Measurements from ENCODE around the gene OR1F1. TPM values are rescaled to one million over a fixed set of nuclear protein-coding genes. Genes with fewer than 3 reads are reported as not detected.

OR1F1 gene
- total RNA-seq, 1 donor from 2014 or later, result not detected

GRCh38 chr16:3242709-3243108 is 54.7 kb downstream of the OR1F1 start:
- Mint-ChIP-seq H3K4me1 (ENCODE audit: low read depth) (no peaks in the 10 kb centered on the region), H3K9me3 (ENCODE audit: low read depth) (no peaks in the 10 kb centered on the region), H3K36me3 (ENCODE audit: insufficient read depth) (no peaks in the 10 kb centered on the region), H3K4me3 (ENCODE audit: low read depth) (no peak overlapping the region), H3K27ac (no peak overlapping the region), H3K27me3 (peaks cover 18% of the 10 kb centered on the region)
- no peak for DNase-seq (ENCODE audit: low spot score, unreplicated experiment)
- TF ChIP-seq CTCF (IDR thresholded peaks at IDR 0.05; ENCODE audit: unreplicated experiment), result no peak

DNA sequence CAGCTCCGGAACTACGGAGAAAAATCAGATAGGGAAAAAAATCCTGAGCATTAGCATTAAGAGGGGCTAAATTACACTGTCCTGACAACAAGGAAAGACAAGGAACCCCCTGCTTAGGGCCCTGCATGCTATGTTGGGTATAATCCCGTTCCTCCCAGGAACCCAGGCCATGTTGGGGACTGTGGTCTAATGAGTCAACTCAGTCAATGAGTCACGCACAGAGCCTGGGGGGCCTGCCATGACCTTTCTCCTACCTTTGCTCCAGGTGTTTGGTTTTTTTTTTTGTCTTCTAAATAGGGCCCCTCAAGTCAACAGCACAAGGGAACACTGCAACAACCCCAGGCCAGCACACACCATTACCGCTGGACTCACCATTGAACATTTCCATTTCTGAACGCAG is 55.9 kb downstream of the OR1F1 start:
- no peaks in the 10 kb centered on the region for H3K9me3 Mint-ChIP-seq (ENCODE audit: low read depth)
- no peak overlapping the region for H3K27ac Mint-ChIP-seq
- no peak for DNase-seq (ENCODE audit: low spot score, unreplicated experiment)
- no peak for TF ChIP-seq CTCF (IDR thresholded peaks at IDR 0.05; ENCODE audit: unreplicated experiment)
- H3K4me1 Mint-ChIP-seq (ENCODE audit: low read depth), result no peaks in the 10 kb centered on the region
- no peaks in the 10 kb centered on the region for H3K36me3 Mint-ChIP-seq (ENCODE audit: insufficient read depth)
- peaks cover 23% of the 10 kb centered on the region for H3K27me3 Mint-ChIP-seq
- H3K4me3 Mint-ChIP-seq (ENCODE audit: low read depth), result no peak overlapping the region

GRCh38 chr16:3246002-3246401 is 58.0 kb downstream of the OR1F1 start:
- Mint-ChIP-seq H3K9me3 (ENCODE audit: low read depth) (peaks cover under 1% of the 10 kb centered on the region), H3K27me3 (peaks cover 26% of the 10 kb centered on the region)

GRCh38 chr16:3246876-3247275 is 58.9 kb downstream of the OR1F1 start:
- no peak overlapping the region for H3K27ac Mint-ChIP-seq
- DNase-seq (ENCODE audit: low spot score, unreplicated experiment), result no peak
- H3K4me1 Mint-ChIP-seq (ENCODE audit: low read depth), result no peaks in the 10 kb centered on the region
- H3K36me3 Mint-ChIP-seq (ENCODE audit: insufficient read depth), result no peaks in the 10 kb centered on the region
- H3K4me3 Mint-ChIP-seq (ENCODE audit: low read depth), result no peak overlapping the region
- H3K9me3 Mint-ChIP-seq (ENCODE audit: low read depth), result peaks cover 2% of the 10 kb centered on the region
- no peak for TF ChIP-seq CTCF (IDR thresholded peaks at IDR 0.05; ENCODE audit: unreplicated experiment)
- H3K27me3 Mint-ChIP-seq, result peaks cover 23% of the 10 kb centered on the region

More at GRCh38 chr16:3246002-3246401, 58.0 kb downstream of the OR1F1 start:
- Mint-ChIP-seq H3K4me1 (ENCODE audit: low read depth) (no peaks in the 10 kb centered on the region), H3K27ac (no peak overlapping the region), H3K4me3 (ENCODE audit: low read depth) (no peak overlapping the region), H3K36me3 (ENCODE audit: insufficient read depth) (no peaks in the 10 kb centered on the region)
- no peak for DNase-seq (ENCODE audit: low spot score, unreplicated experiment)
- no peak for TF ChIP-seq CTCF (IDR thresholded peaks at IDR 0.05; ENCODE audit: unreplicated experiment)

- Mint-ChIP-seq H3K36me3 (ENCODE audit: insufficient read depth) (no peaks in the 10 kb centered on the region), H3K9me3 (ENCODE audit: low read depth) (peaks cover 2% of the 10 kb centered on the region), H3K4me3 (ENCODE audit: low read depth) (no peak overlapping the region), H3K4me1 (ENCODE audit: low read depth) (no peaks in the 10 kb centered on the region), H3K27ac (no peak overlapping the region), H3K27me3 (peaks cover 23% of the 10 kb centered on the region)
- no peak for TF ChIP-seq CTCF (IDR thresholded peaks at IDR 0.05; ENCODE audit: unreplicated experiment)
- no peak for DNase-seq (ENCODE audit: low spot score, unreplicated experiment)
Observed at GRCh38 chr16:3248596-3248995, 60.6 kb downstream of the OR1F1 start.
